SU-DHL-6 (cell line): Measurements from ENCODE around the gene FAM13C.
"Not testable (repeated sequence)": the region's sequence is repeated elsewhere in the genome, so short reads cannot be mapped to it uniquely, and the experiment has no call there.

ENCODE experiments used
- H2AFZ ChIP-seq: fragments of 200-600 bp; sonication (generic); 2 replicates; pipeline ENCODE4 v1.6.1; 2014; ENCODE audit warnings: low read depth, mild to moderate bottlenecking, moderate library complexity, mixed read lengths, antibody characterized with exemption, low read length; ENCODE audit not compliant: severe bottlenecking
- H3F3A ChIP-seq: fragments of 200-600 bp; shearing (Covaris generic); 2 replicates; pipeline ENCODE4 v1.6.0; 2016; ENCODE audit warnings: antibody characterized with exemption, mild to moderate bottlenecking; ENCODE audit not compliant: insufficient read depth
- H3K27ac ChIP-seq: fragments of 200-600 bp; sonication (generic); 2 replicates; pipeline ENCODE4 v1.5.1; 2016; ENCODE audit warnings: low read depth, mild to moderate bottlenecking, low read length, moderate library complexity, mixed read lengths
- H3K27me3 ChIP-seq: fragments of 200-600 bp; sonication (generic), shearing (Covaris generic); 2 replicates; pipeline ENCODE4 v1.6.0; 2014; ENCODE audit warnings: mild to moderate bottlenecking, low read length
- H3K36me3 ChIP-seq: fragments of 200-600 bp; sonication (generic); 2 replicates; pipeline ENCODE4 v1.6.1; 2014; ENCODE audit warnings: mild to moderate bottlenecking, low read length, mixed read lengths
- H3K4me2 ChIP-seq: fragments of 300-600, 200-600 bp; shearing (Covaris generic), sonication (generic); 2 replicates; pipeline ENCODE4 v1.6.0; 2014; ENCODE audit warnings: low read length, low read depth, mild to moderate bottlenecking; ENCODE audit not compliant: poor library complexity, severe bottlenecking
- H3K4me3 ChIP-seq: fragments of 200-600 bp; sonication (generic); 2 replicates; pipeline ENCODE4 v1.5.1; 2014; ENCODE audit warnings: antibody characterized with exemption, low read length, mild to moderate bottlenecking, mixed read lengths; ENCODE audit not compliant: insufficient read depth, poor library complexity, severe bottlenecking
- H3K79me2 ChIP-seq: fragments of 200-600 bp; sonication (generic); 2 replicates; pipeline ENCODE4 v1.6.1; 2014; ENCODE audit warnings: mild to moderate bottlenecking, low read length, moderate library complexity; ENCODE audit not compliant: insufficient read depth
- H3K9ac ChIP-seq: fragments of 200-600 bp; sonication (generic); 2 replicates; pipeline ENCODE4 v1.7.0; 2014; ENCODE audit warnings: mild to moderate bottlenecking, low read length
- H3K9me2 ChIP-seq: fragments of 200-600 bp; sonication (generic); replicated peaks from 2 replicates; pipeline ENCODE4 v1.6.1; 2014; ENCODE audit warnings: low read length; ENCODE audit not compliant: insufficient read depth
- H3K9me3 ChIP-seq: fragments of 200-600 bp; sonication (generic); 2 replicates; pipeline ENCODE4 v1.6.1; 2014; ENCODE audit warnings: low read length, mixed read lengths; ENCODE audit not compliant: insufficient read depth
- H4K20me1 ChIP-seq: fragments of 200-600 bp; sonication (generic); 2 replicates; pipeline ENCODE4 v1.6.1; 2014; ENCODE audit warnings: low read depth, mild to moderate bottlenecking, antibody characterized with exemption, low read length, moderate library complexity, mixed read lengths
- CTCF ChIP-seq: fragments of 200-600 bp; sonication (generic); IDR thresholded peaks from one replicate; pipeline ENCODE4 v1.5.1; 2017; ENCODE audit warnings: antibody characterized with exemption, mild to moderate bottlenecking, low read length, moderate library complexity; ENCODE audit not compliant: insufficient read depth, poor library complexity, severe bottlenecking
- EZH2phosphoT487 ChIP-seq: fragments of 200-600 bp; sonication (generic), shearing (Covaris generic); conservative IDR thresholded peaks from 2 replicates; pipeline ENCODE4 v1.6.1; 2018; ENCODE audit warnings: mild to moderate bottlenecking, antibody characterized with exemption, low read length, moderate library complexity, mixed read lengths

The FAM13C gene

DNA sequence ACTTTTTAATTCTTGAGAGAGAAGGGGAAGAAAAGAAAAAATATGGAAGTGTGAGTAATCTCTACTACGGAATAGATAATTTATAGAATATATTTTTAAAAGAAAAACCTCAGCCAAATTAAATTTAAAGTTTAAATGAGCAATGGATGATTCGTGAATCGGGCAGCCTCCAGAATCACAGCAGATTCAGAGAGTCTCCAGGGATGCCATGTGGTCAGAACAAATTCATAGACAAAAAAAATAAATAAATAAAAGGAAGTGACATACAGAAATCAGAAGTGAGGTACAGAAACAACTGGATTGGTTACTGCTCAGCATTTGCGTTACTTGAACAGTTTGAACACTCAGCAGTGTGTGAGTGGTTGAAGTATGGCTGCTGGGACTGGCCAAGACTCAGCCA, 132.9 kb downstream of the FAM13C start:
- H3K4me2 ChIP-seq: no peak overlapping the region
- no peaks in the 10 kb centered on the region for H3K79me2 ChIP-seq
- no peaks in the 10 kb centered on the region for H3K9me2 ChIP-seq
- no peaks in the 10 kb centered on the region for H3K27me3 ChIP-seq
- no peak overlapping the region for H3K27ac ChIP-seq
- H3F3A ChIP-seq: no peaks in the 10 kb centered on the region
- H3K9me3 ChIP-seq: no peaks in the 10 kb centered on the region
- no peak for TF ChIP-seq EZH2phosphoT487
- TF ChIP-seq CTCF: no peak
- no peak overlapping the region for H3K9ac ChIP-seq
- no peak overlapping the region for H3K4me3 ChIP-seq
- H2AFZ ChIP-seq: no peak overlapping the region
- no peaks in the 10 kb centered on the region for H4K20me1 ChIP-seq
- no peaks in the 10 kb centered on the region for H3K36me3 ChIP-seq

GRCh38 chr10:59227136-59227673, 135.1 kb downstream of the FAM13C start:
- Histone ChIP-seq H3K9ac (no peak overlapping the region), H3F3A (no peaks in the 10 kb centered on the region), H3K4me2 (no peak overlapping the region), H3K27ac (no peak overlapping the region), H3K36me3 (no peaks in the 10 kb centered on the region), H3K4me3 (no peak overlapping the region), H3K9me2 (no peaks in the 10 kb centered on the region), H4K20me1 (no peaks in the 10 kb centered on the region), H3K79me2 (no peaks in the 10 kb centered on the region), H2AFZ (no peak overlapping the region), H3K9me3 (no peaks in the 10 kb centered on the region), H3K27me3 (no peaks in the 10 kb centered on the region)
- TF ChIP-seq EZH2phosphoT487: no peak
- no peak for TF ChIP-seq CTCF

DNA sequence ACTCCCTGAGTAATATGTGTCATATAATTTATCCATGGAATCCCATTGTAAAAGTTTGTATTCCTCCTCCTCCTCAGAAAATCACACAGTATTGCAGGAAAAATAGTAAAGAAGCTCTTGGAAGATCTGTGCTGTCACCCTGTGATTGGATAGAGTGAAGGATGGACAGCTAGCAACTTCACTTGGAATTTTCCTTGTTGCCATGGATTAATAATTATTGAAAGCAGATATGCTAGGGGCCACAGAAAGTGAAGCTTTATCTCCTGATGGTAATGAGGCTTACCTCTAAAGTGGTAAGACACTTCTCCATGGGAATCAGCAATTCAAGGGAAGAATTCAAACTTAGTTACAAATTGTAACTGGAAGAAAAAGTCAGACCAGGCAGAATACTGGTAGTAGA, 137.1 kb downstream of the FAM13C start:
- Histone ChIP-seq H3K4me2 (no peak overlapping the region), H3K36me3 (no peaks in the 10 kb centered on the region), H3K27ac (no peak overlapping the region), H3K9me2 (no peaks in the 10 kb centered on the region), H3K4me3 (no peak overlapping the region), H3F3A (no peaks in the 10 kb centered on the region), H4K20me1 (no peaks in the 10 kb centered on the region), H3K79me2 (no peaks in the 10 kb centered on the region), H3K9ac (no peak overlapping the region), H3K9me3 (no peaks in the 10 kb centered on the region), H2AFZ (no peak overlapping the region), H3K27me3 (no peaks in the 10 kb centered on the region)
- TF ChIP-seq EZH2phosphoT487 (no peak), CTCF (no peak)

DNA sequence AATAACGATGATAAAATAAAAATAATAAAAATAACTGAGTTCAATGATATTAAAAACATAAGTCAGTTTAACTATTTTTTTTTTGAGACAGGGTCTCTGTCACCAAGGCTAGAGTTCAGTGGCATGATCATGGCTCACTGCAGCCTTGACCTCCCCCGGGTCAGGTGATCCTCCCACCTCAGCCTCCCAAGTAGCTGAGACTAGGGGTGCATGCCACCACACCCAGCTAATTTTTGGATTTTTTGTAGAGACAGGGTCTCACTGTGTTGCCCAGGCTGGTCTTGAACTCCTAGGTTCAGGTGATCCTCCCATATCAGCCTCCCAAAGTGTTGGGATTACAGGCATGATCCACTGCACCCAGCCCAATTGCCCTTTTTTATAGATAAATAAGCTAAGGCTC, 138.8 kb downstream of the FAM13C start:
- not testable (repeated sequence) for H3K79me2 ChIP-seq, H3K9ac ChIP-seq, H3K9me3 ChIP-seq, H2AFZ ChIP-seq, H4K20me1 ChIP-seq, H3K9me2 ChIP-seq, H3K27me3 ChIP-seq, H3K27ac ChIP-seq, H3K4me3 ChIP-seq, H3K4me2 ChIP-seq, H3K36me3 ChIP-seq, H3F3A ChIP-seq
